ENCODE data around the gene MGLL.

GRCh38 chr3:127855246-127855645 is 32.9 kb upstream of the MGLL start:
- TF ChIP-seq GATA3 (IDR thresholded peaks at IDR 0.05; ENCODE audit: low read depth, low read length) (no peak), GATA2 (IDR thresholded peaks at IDR 0.05; ENCODE audit: low read depth, low read length) (no peak)
